ENCODE results near the gene OSCP1.

OSCP1 gene

GRCh38 chr1:36471830-36472641 lies 21.8 kb upstream of the OSCP1 start:
- no peak for DNase-seq

GRCh38 chr1:36469163-36469562 lies 18.9 kb upstream of the OSCP1 start:
- DNase-seq: no peak

- DNase-seq: no peak
These were observed 17.6 kb upstream of the OSCP1 start for GRCh38 chr1:36467700-36468455.

- no peak for DNase-seq
These were observed 16.8 kb upstream of the OSCP1 start for GRCh38 chr1:36467027-36467410.

GRCh38 chr1:36466370-36467026 lies 16.2 kb upstream of the OSCP1 start:
- DNase-seq: no peak

GRCh38 chr1:36465731-36466369 lies 15.6 kb upstream of the OSCP1 start:
- no peak for DNase-seq

GRCh38 chr1:36464605-36465393 lies 14.5 kb upstream of the OSCP1 start:
- DNase-seq: peak; percentile 52

- DNase-seq: peak; percentile 97
These were observed 13.8 kb upstream of the OSCP1 start, which contains the start of gene MRPS15 for GRCh38 chr1:36463803-36464604. Gene MRPS15, minus strand, starts transcription at chr1:36464384. Its CDS starts 109 bp downstream, at chr1:36464275.

- no peak for DNase-seq
These were observed 13.2 kb upstream of the OSCP1 start for GRCh38 chr1:36463463-36463802.

GRCh38 chr1:36458910-36459309 lies 8.7 kb upstream of the OSCP1 start:
- DNase-seq: peak; percentile 91

GRCh38 chr1:36457691-36458090 lies 7.4 kb upstream of the OSCP1 start:
- peak; percentile 72 for DNase-seq

GRCh38 chr1:36456391-36456928 lies 6.2 kb upstream of the OSCP1 start:
- peak; percentile 29 for DNase-seq

- no peak for DNase-seq
These were observed 5.1 kb upstream of the OSCP1 start for GRCh38 chr1:36455386-36455785.

GRCh38 chr1:36453600-36454388 lies 3.5 kb upstream of the OSCP1 start:
- no peak for DNase-seq

- DNase-seq: no peak
These were observed 2.8 kb upstream of the OSCP1 start for GRCh38 chr1:36453051-36453450.

- no peak for DNase-seq
These were observed 661 bp upstream of the OSCP1 start for GRCh38 chr1:36450919-36451305.

GRCh38 chr1:36448530-36449056 lies 1.7 kb downstream of the OSCP1 start:
- no peak for DNase-seq

GRCh38 chr1:36447450-36447849 lies 2.8 kb downstream of the OSCP1 start:
- DNase-seq: no peak

GRCh38 chr1:36446746-36447145 lies 3.5 kb downstream of the OSCP1 start:
- DNase-seq: no peak

GRCh38 chr1:36446271-36446670 lies 4.0 kb downstream of the OSCP1 start:
- peak; percentile 58 for DNase-seq

Measured in activated CD4-positive, alpha-beta T cell treated with anti-CD3 and anti-CD28 coated beads, Interleukin-10, Interleukin-2, amounts not matched to agents 100 ng/mL and 50 ng/mL, durations not matched to agents 16 hours and 8 hours (primary cell).